Measurements from ENCODE around the gene PHF14.

GRCh38 chr7:11135573-11135972, 161.9 kb downstream of the PHF14 start:
- TF ChIP-seq POLR2A (IDR thresholded peaks at IDR 0.05; ENCODE audit: low read depth, low read length), result no peak
- no peak for TF ChIP-seq POLR2AphosphoS5 (IDR thresholded peaks at IDR 0.05; ENCODE audit: low read depth, low read length)

Measured in GM12892 (cell line).